ENCODE results near the gene LYST. TPM values are rescaled to one million over a fixed set of nuclear protein-coding genes. Genes with fewer than 3 reads are reported as not detected.
"Not testable (repeated sequence)": the region's sequence is repeated elsewhere in the genome, so short reads cannot be mapped to it uniquely, and the experiment has no call there.

Gene LYST
- total RNA-seq, 1 donor from 2014 or later = 24.5 TPM

DNA sequence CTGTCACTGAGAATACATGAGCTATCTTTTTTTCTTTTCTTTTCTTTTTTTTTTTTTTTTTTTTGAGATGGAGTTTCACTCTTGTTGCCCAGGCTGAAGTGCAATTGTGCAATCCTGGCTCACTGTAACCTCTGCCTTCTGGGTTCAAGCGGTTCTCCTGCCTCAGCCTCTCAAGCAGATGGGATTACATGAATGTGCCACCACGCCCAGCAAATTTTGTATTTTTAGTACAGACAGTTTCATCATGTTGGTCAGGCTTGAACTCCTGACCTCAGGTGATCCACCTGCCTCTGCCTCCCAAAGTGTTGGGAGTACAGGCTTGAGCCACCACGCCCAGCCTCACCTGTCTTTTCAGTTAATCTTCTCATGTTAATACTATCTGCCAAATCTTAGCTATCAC, 112.5 kb downstream of the LYST start:
- H3K27me3 ChIP-seq (ENCODE audit: control insufficient read depth in 3 of 3, insufficient read depth in 3 of 3, low read length in 3 of 3); H3K9me3 ChIP-seq (ENCODE audit: control insufficient read depth in 3 of 3, low read length in 3 of 3); H3K4me1 ChIP-seq (ENCODE audit: control insufficient read depth in 3 of 3, insufficient read depth in 3 of 3, low read length in 3 of 3); H3K4me3 ChIP-seq (ENCODE audit: low read length in 3 of 3); H3K27ac ChIP-seq (ENCODE audit: low read depth, low read length); H3K9ac ChIP-seq (ENCODE audit: low read depth in 1 of 3, low read length in 3 of 3): not testable (repeated sequence)
- peaks cover 2 to 26% (median 5%) of the 10 kb centered on the region in 3 donors for H3K36me3 ChIP-seq (ENCODE audit: control insufficient read depth in 3 of 3, insufficient read depth in 3 of 3, low read length in 3 of 3)

DNA sequence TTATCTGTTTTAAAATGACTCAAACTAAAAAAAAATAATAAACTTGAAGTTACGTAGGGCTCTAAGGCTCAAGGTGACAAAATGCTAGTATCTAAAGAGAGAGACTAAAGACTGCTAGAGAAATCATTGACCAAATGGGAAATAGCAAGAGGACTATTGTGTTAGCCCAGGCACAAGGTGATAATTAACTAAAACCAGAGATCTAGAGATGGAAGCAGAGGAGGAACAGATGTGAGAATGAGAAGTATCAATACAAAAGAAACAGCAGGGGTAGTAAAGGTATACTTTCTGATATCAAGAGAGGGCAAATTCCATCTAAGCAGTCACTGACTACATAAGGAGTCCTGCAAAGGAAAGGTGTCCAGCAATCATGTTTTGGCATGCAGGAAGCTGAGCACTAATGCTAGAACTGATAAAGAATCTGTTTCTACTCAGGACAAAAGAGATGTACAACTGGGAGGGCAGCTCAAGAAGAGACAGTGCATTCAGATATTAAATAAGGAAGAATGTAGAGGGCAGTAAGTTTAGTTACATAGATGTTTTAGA, 116.9 kb downstream of the LYST start:
- H3K27me3 ChIP-seq (ENCODE audit: control insufficient read depth in 3 of 3, insufficient read depth in 3 of 3, low read length in 3 of 3) = no peaks in the 10 kb centered on the region
- no peak overlapping the region for H3K27ac ChIP-seq (ENCODE audit: low read depth, low read length)
- peaks cover 4 to 29% (median 8%) of the 10 kb centered on the region in 3 donors for H3K36me3 ChIP-seq (ENCODE audit: control insufficient read depth in 3 of 3, insufficient read depth in 3 of 3, low read length in 3 of 3)
- H3K4me1 ChIP-seq (ENCODE audit: control insufficient read depth in 3 of 3, insufficient read depth in 3 of 3, low read length in 3 of 3) = no peaks in the 10 kb centered on the region
- no peak overlapping the region for H3K9ac ChIP-seq (ENCODE audit: low read depth in 1 of 3, low read length in 3 of 3)
- H3K4me3 ChIP-seq (ENCODE audit: low read length in 3 of 3) = no peak overlapping the region
- H3K9me3 ChIP-seq (ENCODE audit: control insufficient read depth in 3 of 3, low read length in 3 of 3) = no peaks in the 10 kb centered on the region

GRCh38 chr1:235748747-235749146, 118.0 kb downstream of the LYST start:
- Histone ChIP-seq H3K9me3 (ENCODE audit: control insufficient read depth in 3 of 3, low read length in 3 of 3) (no peaks in the 10 kb centered on the region), H3K27ac (ENCODE audit: low read depth, low read length) (no peak overlapping the region), H3K36me3 (ENCODE audit: control insufficient read depth in 3 of 3, insufficient read depth in 3 of 3, low read length in 3 of 3) (peaks cover 4 to 27% (median 8%) of the 10 kb centered on the region in 3 donors), H3K4me1 (ENCODE audit: control insufficient read depth in 3 of 3, insufficient read depth in 3 of 3, low read length in 3 of 3) (no peaks in the 10 kb centered on the region), H3K4me3 (ENCODE audit: low read length in 3 of 3) (no peak overlapping the region), H3K9ac (ENCODE audit: low read depth in 1 of 3, low read length in 3 of 3) (no peak overlapping the region), H3K27me3 (ENCODE audit: control insufficient read depth in 3 of 3, insufficient read depth in 3 of 3, low read length in 3 of 3) (no peaks in the 10 kb centered on the region)

DNA sequence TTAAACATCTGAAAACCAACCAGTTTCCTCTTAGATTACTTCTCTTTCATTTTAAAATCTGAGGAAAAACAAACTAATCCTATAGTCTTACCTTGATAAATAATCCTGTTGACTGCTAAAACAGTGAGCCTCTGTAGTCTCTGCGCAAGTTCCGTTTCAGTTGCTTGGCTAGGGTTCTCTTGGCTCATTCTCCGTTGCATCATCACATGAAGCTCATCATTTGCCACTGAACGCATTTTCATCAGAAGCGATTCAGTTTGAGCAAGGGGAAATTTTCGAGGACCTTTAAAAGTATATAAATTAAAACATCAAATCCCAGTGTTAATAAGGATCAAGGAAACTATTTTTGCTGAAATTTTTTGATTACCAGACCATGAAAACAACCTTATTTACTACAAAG, 120.5 kb downstream of the LYST start:
- Histone ChIP-seq H3K27me3 (ENCODE audit: control insufficient read depth in 3 of 3, insufficient read depth in 3 of 3, low read length in 3 of 3) (no peaks in the 10 kb centered on the region), H3K4me1 (ENCODE audit: control insufficient read depth in 3 of 3, insufficient read depth in 3 of 3, low read length in 3 of 3) (no peaks in the 10 kb centered on the region), H3K9me3 (ENCODE audit: control insufficient read depth in 3 of 3, low read length in 3 of 3) (no peaks in the 10 kb centered on the region), H3K4me3 (ENCODE audit: low read length in 3 of 3) (no peak overlapping the region), H3K36me3 (ENCODE audit: control insufficient read depth in 3 of 3, insufficient read depth in 3 of 3, low read length in 3 of 3) (peaks cover 4 to 34% (median 8%) of the 10 kb centered on the region in 3 donors), H3K27ac (ENCODE audit: low read depth, low read length) (no peak overlapping the region), H3K9ac (ENCODE audit: low read depth in 1 of 3, low read length in 3 of 3) (no peak overlapping the region)

DNA sequence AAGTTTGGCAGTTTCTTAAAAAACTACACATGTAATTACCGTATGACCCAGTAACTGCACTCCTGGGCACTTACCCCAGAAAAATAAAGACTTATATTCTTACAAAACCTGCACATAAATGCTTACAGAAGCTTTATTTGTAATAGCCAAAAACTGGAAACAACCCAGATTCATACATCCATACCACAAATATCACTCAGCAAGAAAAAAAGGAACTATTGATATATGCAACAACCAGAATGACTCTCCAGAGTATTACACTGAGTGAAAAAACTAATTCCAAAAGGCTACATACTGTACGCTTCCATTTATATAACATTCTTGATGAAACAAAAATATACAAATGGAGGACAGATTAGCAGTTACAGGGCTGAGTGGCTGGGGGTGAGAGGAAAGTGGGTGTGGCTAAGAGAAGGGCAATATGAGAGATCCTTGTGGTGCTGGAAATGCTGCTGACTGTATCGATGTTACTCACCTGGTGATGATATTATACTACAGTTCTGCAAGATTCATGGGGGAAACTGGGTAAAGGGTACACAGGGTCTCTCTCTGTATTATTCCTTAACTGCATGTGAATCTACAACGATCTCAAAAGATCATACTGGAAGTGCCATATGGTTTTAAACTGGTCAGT, 121.1 kb downstream of the LYST start:
- Histone ChIP-seq H3K4me3 (ENCODE audit: low read length in 3 of 3) (no peak overlapping the region), H3K27ac (ENCODE audit: low read depth, low read length) (no peak overlapping the region), H3K4me1 (ENCODE audit: control insufficient read depth in 3 of 3, insufficient read depth in 3 of 3, low read length in 3 of 3) (no peaks in the 10 kb centered on the region), H3K9ac (ENCODE audit: low read depth in 1 of 3, low read length in 3 of 3) (no peak overlapping the region), H3K36me3 (ENCODE audit: control insufficient read depth in 3 of 3, insufficient read depth in 3 of 3, low read length in 3 of 3) (peaks cover 4 to 32% (median 8%) of the 10 kb centered on the region in 3 donors), H3K9me3 (ENCODE audit: control insufficient read depth in 3 of 3, low read length in 3 of 3) (no peaks in the 10 kb centered on the region), H3K27me3 (ENCODE audit: control insufficient read depth in 3 of 3, insufficient read depth in 3 of 3, low read length in 3 of 3) (no peaks in the 10 kb centered on the region)

DNA sequence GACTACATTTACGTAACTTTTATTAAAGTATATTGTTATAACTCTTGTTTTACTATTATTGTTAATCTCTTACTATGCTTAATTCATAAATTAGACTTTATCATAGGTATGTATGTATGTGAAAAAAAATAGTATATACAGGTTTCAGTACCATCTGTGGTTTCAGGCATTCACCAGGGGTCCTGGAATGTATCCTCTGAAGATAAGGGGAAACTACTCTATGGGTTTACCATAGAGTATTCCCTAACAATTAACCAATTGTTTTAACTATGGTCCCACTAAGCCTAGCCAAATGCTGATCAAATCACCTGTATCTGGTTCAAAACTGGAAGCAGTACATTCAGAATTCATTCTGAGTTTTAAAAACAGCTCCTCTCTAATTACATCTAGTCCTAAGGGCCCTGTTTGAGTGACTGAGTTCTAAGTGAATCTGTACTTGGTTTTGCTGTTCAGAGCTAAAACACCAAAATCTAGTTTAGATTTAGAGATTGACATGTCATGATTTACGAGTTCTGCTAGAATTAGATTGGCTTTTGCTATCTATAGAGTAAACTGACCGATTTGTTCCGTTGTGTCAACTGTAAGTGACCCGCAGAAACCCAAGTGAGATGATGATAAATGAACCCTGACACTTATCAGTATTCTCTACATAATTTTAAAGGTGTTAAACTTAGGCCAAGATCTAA, 123.6 kb downstream of the LYST start:
- peaks cover 2 to 30% (median 10%) of the 10 kb centered on the region in 3 donors for H3K36me3 ChIP-seq (ENCODE audit: control insufficient read depth in 3 of 3, insufficient read depth in 3 of 3, low read length in 3 of 3)

GRCh38 chr1:235741294-235741693, 125.4 kb downstream of the LYST start:
- Histone ChIP-seq H3K4me3 (ENCODE audit: low read length in 3 of 3) (no peak overlapping the region), H3K4me1 (ENCODE audit: control insufficient read depth in 3 of 3, insufficient read depth in 3 of 3, low read length in 3 of 3) (peaks cover 0 to 4% (median 0%) of the 10 kb centered on the region in 3 donors), H3K27me3 (ENCODE audit: control insufficient read depth in 3 of 3, insufficient read depth in 3 of 3, low read length in 3 of 3) (no peaks in the 10 kb centered on the region), H3K9me3 (ENCODE audit: control insufficient read depth in 3 of 3, low read length in 3 of 3) (no peaks in the 10 kb centered on the region), H3K36me3 (ENCODE audit: control insufficient read depth in 3 of 3, insufficient read depth in 3 of 3, low read length in 3 of 3) (peaks cover 0 to 26% (median 10%) of the 10 kb centered on the region in 3 donors), H3K9ac (ENCODE audit: low read depth in 1 of 3, low read length in 3 of 3) (no peak overlapping the region), H3K27ac (ENCODE audit: low read depth, low read length) (no peak overlapping the region)

More for the DNA sequence above, 123.6 kb downstream of the LYST start:
- H3K27ac ChIP-seq (ENCODE audit: low read depth, low read length) = no peak overlapping the region
- no peak overlapping the region for H3K4me3 ChIP-seq (ENCODE audit: low read length in 3 of 3)
- no peaks in the 10 kb centered on the region for H3K27me3 ChIP-seq (ENCODE audit: control insufficient read depth in 3 of 3, insufficient read depth in 3 of 3, low read length in 3 of 3)
- H3K9ac ChIP-seq (ENCODE audit: low read depth in 1 of 3, low read length in 3 of 3) = no peak overlapping the region
- peaks cover 0 to 4% (median 0%) of the 10 kb centered on the region in 3 donors for H3K4me1 ChIP-seq (ENCODE audit: control insufficient read depth in 3 of 3, insufficient read depth in 3 of 3, low read length in 3 of 3)
- no peaks in the 10 kb centered on the region for H3K9me3 ChIP-seq (ENCODE audit: control insufficient read depth in 3 of 3, low read length in 3 of 3)

- H3K27ac ChIP-seq (ENCODE audit: low read depth, low read length) = no peak overlapping the region
- H3K9me3 ChIP-seq (ENCODE audit: control insufficient read depth in 3 of 3, low read length in 3 of 3) = no peaks in the 10 kb centered on the region
- no peak overlapping the region for H3K4me3 ChIP-seq (ENCODE audit: low read length in 3 of 3)
- no peak overlapping the region for H3K9ac ChIP-seq (ENCODE audit: low read depth in 1 of 3, low read length in 3 of 3)
- peaks cover 0 to 4% (median 0%) of the 10 kb centered on the region in 3 donors for H3K4me1 ChIP-seq (ENCODE audit: control insufficient read depth in 3 of 3, insufficient read depth in 3 of 3, low read length in 3 of 3)
- H3K27me3 ChIP-seq (ENCODE audit: control insufficient read depth in 3 of 3, insufficient read depth in 3 of 3, low read length in 3 of 3) = no peaks in the 10 kb centered on the region
- peaks cover 0 to 19% (median 2%) of the 10 kb centered on the region in 3 donors for H3K36me3 ChIP-seq (ENCODE audit: control insufficient read depth in 3 of 3, insufficient read depth in 3 of 3, low read length in 3 of 3)
These were observed 127.1 kb downstream of the LYST start for GRCh38 chr1:235739631-235740030.

GRCh38 chr1:235739124-235739523, 127.6 kb downstream of the LYST start:
- Histone ChIP-seq H3K27me3 (ENCODE audit: control insufficient read depth in 3 of 3, insufficient read depth in 3 of 3, low read length in 3 of 3) (no peaks in the 10 kb centered on the region), H3K4me1 (ENCODE audit: control insufficient read depth in 3 of 3, insufficient read depth in 3 of 3, low read length in 3 of 3) (peaks cover 0 to 4% (median 0%) of the 10 kb centered on the region in 3 donors), H3K9me3 (ENCODE audit: control insufficient read depth in 3 of 3, low read length in 3 of 3) (no peaks in the 10 kb centered on the region), H3K36me3 (ENCODE audit: control insufficient read depth in 3 of 3, insufficient read depth in 3 of 3, low read length in 3 of 3) (peaks cover 0 to 19% (median 2%) of the 10 kb centered on the region in 3 donors), H3K27ac (ENCODE audit: low read depth, low read length) (no peak overlapping the region), H3K9ac (ENCODE audit: low read depth in 1 of 3, low read length in 3 of 3) (no peak overlapping the region), H3K4me3 (ENCODE audit: low read length in 3 of 3) (no peak overlapping the region)

DNA sequence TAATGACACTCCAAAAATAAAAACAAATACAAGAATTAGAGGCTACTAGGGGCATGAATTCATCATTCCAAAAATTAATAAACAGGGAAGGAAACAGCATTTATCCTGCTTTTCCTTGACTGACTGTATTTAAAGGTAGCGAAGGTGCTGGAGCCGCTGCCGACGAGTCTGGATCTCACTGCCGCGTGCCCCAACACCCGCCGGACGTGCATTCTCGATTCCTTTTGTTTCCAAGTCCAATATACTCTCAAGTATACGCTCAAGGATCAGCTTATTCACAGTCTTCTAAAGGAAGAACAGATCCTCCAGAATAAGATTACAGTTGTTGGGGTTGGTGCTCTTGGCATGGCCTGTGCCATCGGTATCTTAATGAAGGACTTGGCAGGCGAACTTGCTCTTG, 129.0 kb downstream of the LYST start:
- peaks cover 0 to 4% (median 0%) of the 10 kb centered on the region in 3 donors for H3K4me1 ChIP-seq (ENCODE audit: control insufficient read depth in 3 of 3, insufficient read depth in 3 of 3, low read length in 3 of 3)
- H3K9me3 ChIP-seq (ENCODE audit: control insufficient read depth in 3 of 3, low read length in 3 of 3) = no peaks in the 10 kb centered on the region
- no peak overlapping the region for H3K9ac ChIP-seq (ENCODE audit: low read depth in 1 of 3, low read length in 3 of 3)
- H3K27ac ChIP-seq (ENCODE audit: low read depth, low read length) = no peak overlapping the region
- H3K4me3 ChIP-seq (ENCODE audit: low read length in 3 of 3) = no peak overlapping the region
- H3K27me3 ChIP-seq (ENCODE audit: control insufficient read depth in 3 of 3, insufficient read depth in 3 of 3, low read length in 3 of 3) = no peaks in the 10 kb centered on the region
- H3K36me3 ChIP-seq (ENCODE audit: control insufficient read depth in 3 of 3, insufficient read depth in 3 of 3, low read length in 3 of 3) = peaks cover 0 to 18% (median 2%) of the 10 kb centered on the region in 3 donors

Measured in skeletal muscle tissue (tissue), 4 donors.